ENCODE measurements around the gene RBBP8. TPM values are rescaled to one million over a fixed set of nuclear protein-coding genes. Genes with fewer than 3 reads are reported as not detected.

The RBBP8 gene
- total RNA-seq, 2 experiments from 2014 or later: 1.2 to 2.5 TPM

DNA sequence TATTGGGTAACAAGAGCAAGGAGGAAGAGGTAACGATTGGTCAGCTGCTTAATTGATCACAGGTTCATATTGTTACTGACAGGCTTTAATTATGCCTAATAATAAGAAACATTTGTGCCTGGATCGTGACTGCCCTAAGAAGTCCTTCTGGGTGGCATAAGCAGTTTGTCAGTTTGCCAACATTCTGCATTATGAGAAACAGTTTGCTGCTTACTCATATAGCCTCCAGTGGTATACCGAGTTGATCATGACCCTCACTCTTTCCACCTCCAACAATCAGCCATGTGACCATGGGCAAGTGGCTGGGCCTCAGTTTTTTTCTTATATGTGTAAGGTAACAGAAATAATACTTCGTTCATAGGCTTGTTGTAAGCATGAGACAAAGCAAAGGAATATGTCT is 105.6 kb downstream of the RBBP8 start:
- Mint-ChIP-seq H3K27ac (no peak overlapping the region), H3K4me1 (ENCODE audit: low read depth) (no peaks in the 10 kb centered on the region), H3K36me3 (ENCODE audit: low read depth) (no peaks in the 10 kb centered on the region), H3K4me3 (no peak overlapping the region), H3K27me3 (no peaks in the 10 kb centered on the region), H3K9me3 (no peaks in the 10 kb centered on the region)
- Histone ChIP-seq H3K4me3 (ENCODE audit: low read length) (no peak overlapping the region), H3K27ac (ENCODE audit: low read depth in 1 of 2, low read length in 2 of 2) (no peak overlapping the region), H3K9me3 (ENCODE audit: control insufficient read depth in 1 of 2, insufficient read depth in 1 of 2, low read length in 2 of 2) (no peaks in the 10 kb centered on the region), H3K36me3 (ENCODE audit: insufficient read depth, low read length) (no peaks in the 10 kb centered on the region), H3K4me1 (ENCODE audit: insufficient read depth, low read length) (no peaks in the 10 kb centered on the region), H3K27me3 (ENCODE audit: control insufficient read depth in 1 of 2, insufficient read depth in 2 of 2, low read length in 2 of 2) (no peaks in the 10 kb centered on the region)
- ATAC-seq (ENCODE audit: poor library complexity) (no peak), DNase-seq (no peak)
- TF ChIP-seq CTCF (IDR thresholded peaks at IDR 0.05): no peak
- ChIA-PET POLR2A (no interaction called here), CTCF (no interaction called here)
- intact Hi-C loops (cut with DNase I, micrococcal nuclease): loop anchor here in 1 of 2 experiments (10.0 kb wide), 1 partner anchor 56 kb away; no protein-coding TSS in a partner anchor

- ATAC-seq (ENCODE audit: poor library complexity) (no peak), DNase-seq (no peak)
- no peaks in the 10 kb centered on the region for H3K27me3 ChIP-seq (ENCODE audit: control insufficient read depth in 1 of 2, insufficient read depth in 2 of 2, low read length in 2 of 2)
- Mint-ChIP-seq H3K27me3 (no peaks in the 10 kb centered on the region), H3K4me3 (no peak overlapping the region), H3K36me3 (ENCODE audit: low read depth) (no peaks in the 10 kb centered on the region), H3K9me3 (no peaks in the 10 kb centered on the region), H3K4me1 (ENCODE audit: low read depth) (no peaks in the 10 kb centered on the region), H3K27ac (no peak overlapping the region)
- TF ChIP-seq CTCF (IDR thresholded peaks at IDR 0.05): no peak
- no peaks in the 10 kb centered on the region for H3K36me3 ChIP-seq (ENCODE audit: insufficient read depth, low read length)
- ChIA-PET CTCF (no interaction called here), POLR2A (no interaction called here)
- H3K9me3 ChIP-seq (ENCODE audit: control insufficient read depth in 1 of 2, insufficient read depth in 1 of 2, low read length in 2 of 2): no peaks in the 10 kb centered on the region
- no peak overlapping the region for H3K27ac ChIP-seq (ENCODE audit: low read depth in 1 of 2, low read length in 2 of 2)
- intact Hi-C loops (cut with DNase I, micrococcal nuclease): no loop called here
- H3K4me3 ChIP-seq (ENCODE audit: low read length): no peak overlapping the region
- H3K4me1 ChIP-seq (ENCODE audit: insufficient read depth, low read length): no peaks in the 10 kb centered on the region
These were observed 109.0 kb downstream of the RBBP8 start for GRCh38 chr18:23042133-23042532.

DNA sequence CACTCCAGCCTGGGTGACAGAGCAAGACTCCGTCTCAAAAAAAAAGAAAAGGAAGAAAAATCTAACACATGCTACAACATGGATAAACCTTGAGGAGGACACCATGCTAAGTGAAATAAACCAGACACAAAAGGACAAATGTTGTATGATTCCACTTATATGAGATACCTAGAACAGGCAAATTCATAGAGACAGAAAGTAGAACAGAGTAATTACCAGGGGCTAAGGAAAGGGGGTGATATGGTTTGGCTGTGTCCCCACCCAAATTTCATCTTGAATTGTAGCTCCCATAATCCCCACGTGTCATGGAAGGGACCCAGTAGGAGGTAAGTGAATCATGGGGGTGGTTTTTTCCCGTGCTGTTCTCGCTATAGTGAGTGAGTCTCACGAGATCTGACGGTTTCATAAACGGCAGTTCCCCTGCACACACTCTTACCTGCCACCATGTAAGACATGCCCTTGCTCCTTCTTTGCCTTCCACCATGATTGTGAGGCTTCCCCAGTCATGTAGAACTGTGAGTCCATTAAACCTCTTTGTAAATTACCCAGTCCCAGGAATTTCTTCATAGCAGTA is 110.8 kb downstream of the RBBP8 start:
- DNase-seq: no peak
- Histone ChIP-seq H3K4me1 (ENCODE audit: insufficient read depth, low read length) (no peaks in the 10 kb centered on the region), H3K9me3 (ENCODE audit: control insufficient read depth in 1 of 2, insufficient read depth in 1 of 2, low read length in 2 of 2) (no peaks in the 10 kb centered on the region), H3K4me3 (ENCODE audit: low read length) (no peak overlapping the region), H3K27me3 (ENCODE audit: control insufficient read depth in 1 of 2, insufficient read depth in 2 of 2, low read length in 2 of 2) (no peaks in the 10 kb centered on the region), H3K27ac (ENCODE audit: low read depth in 1 of 2, low read length in 2 of 2) (no peak overlapping the region), H3K36me3 (ENCODE audit: insufficient read depth, low read length) (no peaks in the 10 kb centered on the region)
- H3K4me3 Mint-ChIP-seq: no peak overlapping the region
- POLR2A ChIA-PET: no interaction called here
- H3K27me3 Mint-ChIP-seq: no peaks in the 10 kb centered on the region
- no peak for TF ChIP-seq CTCF (IDR thresholded peaks at IDR 0.05)
- no peaks in the 10 kb centered on the region for H3K36me3 Mint-ChIP-seq (ENCODE audit: low read depth)
- no peak overlapping the region for H3K27ac Mint-ChIP-seq
- intact Hi-C loops (cut with DNase I, micrococcal nuclease): no loop called here
- no peak for ATAC-seq (ENCODE audit: poor library complexity)
- H3K4me1 Mint-ChIP-seq (ENCODE audit: low read depth): no peaks in the 10 kb centered on the region
- CTCF ChIA-PET: no interaction called here
- H3K9me3 Mint-ChIP-seq: no peaks in the 10 kb centered on the region

Measured in CD4-positive, alpha-beta T cell (primary cell).